SK-N-SH (cell line): ENCODE data around the gene GUCY2F. TPM values are rescaled to one million over a fixed set of nuclear protein-coding genes. Genes with fewer than 3 reads are reported as not detected.

ENCODE experiments used
- CTCF ChIA-PET: fragments of 300-600, 350-600 bp; formaldehyde crosslinking; extraction: SDS; loops from one replicate; lab custom pipeline; 2021; lab: Yijun Ruan, JAX
- POLR2A ChIA-PET: fragments of 350-600 bp; sonication (Branson Sonifier 250); formaldehyde crosslinking; extraction: SDS; loops from one replicate; lab custom pipeline; 2020; ENCODE audit warnings: antibody characterized with exemption, inconsistent platforms; lab: Yijun Ruan, JAX
- DNase-seq: peaks from one replicate; pipeline ENCODE4 v3.0.0; 2012
- H2AFZ ChIP-seq: fragments of 200-600 bp; sonication (generic); 2 replicates; pipeline ENCODE4 v1.8.1; 2016; ENCODE audit warnings: antibody characterized with exemption, mild to moderate bottlenecking, low read depth
- H3F3A ChIP-seq: fragments of 200-600 bp; sonication (generic); replicated peaks from 2 replicates; pipeline ENCODE3; 2016; ENCODE audit warnings: antibody characterized with exemption, mild to moderate bottlenecking; ENCODE audit not compliant: insufficient read depth
- H3K27ac ChIP-seq, 2 experiments: fragments of 200-500 bp in 1 of 2; fragments of 200-600 bp in 1 of 2; sonication (Bioruptor generic) in 1 of 2; sonication (generic), shearing (Covaris generic) in 1 of 2; 2 replicates each; pipeline versions ENCODE4 v1.5.1 to v1.6.1; 2014 to 2016; ENCODE audit warnings: low read depth in 2 of 2, inconsistent platforms in 1 of 2, low read length in 1 of 2, mild to moderate bottlenecking in 1 of 2, mixed read lengths in 1 of 2
- H3K27me3 ChIP-seq: fragments of 200-600 bp; sonication (generic), shearing (Covaris generic); 2 replicates; pipeline ENCODE4 v1.6.1; 2016; ENCODE audit warnings: mixed run types; ENCODE audit not compliant: insufficient read depth
- H3K36me3 ChIP-seq, 2 experiments: fragments of 200-500 bp in 1 of 2; fragments of 200-600 bp in 1 of 2; sonication (Bioruptor generic) in 1 of 2; sonication (generic) in 1 of 2; replicated peaks in 1 of 2; 2 replicates each; pipeline versions ENCODE3 to v1.5.1; 2014 to 2016; ENCODE audit warnings: low read length in 1 of 2, mild to moderate bottlenecking in 1 of 2; ENCODE audit not compliant: insufficient read depth in 2 of 2, control insufficient read depth in 1 of 2
- H3K4me1 ChIP-seq, 2 experiments: fragments of 200-500 bp in 1 of 2; fragments of 200-600 bp in 1 of 2; sonication (Bioruptor generic) in 1 of 2; sonication (generic), shearing (Covaris generic) in 1 of 2; 2 replicates each; pipeline versions ENCODE4 v1.5.1 to v1.6.1; 2014 to 2016; ENCODE audit warnings: low read depth in 1 of 2, low read length in 1 of 2, mixed run types in 1 of 2; ENCODE audit not compliant: insufficient read depth in 2 of 2, control insufficient read depth in 1 of 2
- H3K4me2 ChIP-seq: fragments of 200-600 bp; sonication (generic), shearing (Covaris generic); 2 replicates; pipeline ENCODE4 v1.6.1; 2017; ENCODE audit warnings: mixed run types
- H3K4me3 ChIP-seq, 2 experiments: fragments of 200-500 bp in 1 of 2; fragments of 200-600 bp in 1 of 2; sonication (Bioruptor generic) in 1 of 2; sonication (generic), shearing (Covaris generic) in 1 of 2; 2 replicates each; pipeline versions ENCODE4 v1.5.1 to v1.8.1; 2014 to 2016; ENCODE audit warnings: low read depth in 2 of 2, inconsistent platforms in 1 of 2, low read length in 1 of 2, mild to moderate bottlenecking in 1 of 2, mixed read lengths in 1 of 2, moderate library complexity in 1 of 2
- H3K79me2 ChIP-seq: fragments of 200-600 bp; sonication (generic); 2 replicates; pipeline ENCODE4 v1.8.1; 2017; ENCODE audit warnings: mild to moderate bottlenecking; ENCODE audit not compliant: insufficient read depth
- H3K9ac ChIP-seq: fragments of 200-600 bp; sonication (generic); 2 replicates; pipeline ENCODE4 v1.6.1; 2017; ENCODE audit warnings: mixed run types
- H3K9me2 ChIP-seq: fragments of 200-600 bp; sonication (generic); 2 replicates; pipeline ENCODE4 v1.6.1; 2017; ENCODE audit warnings: mixed run types
- H3K9me3 ChIP-seq: fragments of 200-600 bp; sonication (generic); 2 replicates; pipeline ENCODE4 v1.6.1; 2017; ENCODE audit warnings: mixed run types, mild to moderate bottlenecking, moderate library complexity
- H4K20me1 ChIP-seq: fragments of 200-600 bp; sonication (generic); 2 replicates; pipeline ENCODE4 v1.6.1; 2017; ENCODE audit warnings: mild to moderate bottlenecking, mixed run types; ENCODE audit not compliant: insufficient read depth
- CTCF ChIP-seq: fragments of 200-600 bp; sonication (generic); IDR thresholded peaks from 2 replicates; pipeline ENCODE4 v1.6.1; 2017; ENCODE audit warnings: antibody characterized with exemption, mild to moderate bottlenecking, moderate library complexity
- ELF1 ChIP-seq: IDR thresholded peaks from 2 replicates; pipeline ENCODE4 v1.4.0; 2012
- FOSL2 ChIP-seq: IDR thresholded peaks from 2 replicates; pipeline ENCODE4 v1.4.0; 2012; ENCODE audit warnings: low read depth, mild to moderate bottlenecking, moderate library complexity, borderline replicate concordance
- FOXJ3 ChIP-seq: sonication (generic); formaldehyde crosslinking; IDR thresholded peaks from 2 replicates; pipeline ENCODE4 v1.5.1; 2020; ENCODE audit warnings: mild to moderate bottlenecking, missing genetic modification reagents
- FOXM1 ChIP-seq: IDR thresholded peaks from 2 replicates; pipeline ENCODE4 v1.4.0; 2012; ENCODE audit warnings: low read depth, mild to moderate bottlenecking
- IRF3 ChIP-seq: fragments of 150-350 bp; IDR thresholded peaks from 2 replicates; pipeline ENCODE4 v1.6.1; 2016; ENCODE audit warnings: mild to moderate bottlenecking, low read depth, low read length
- MAX ChIP-seq: IDR thresholded peaks from 2 replicates; pipeline ENCODE4 v1.4.0; 2012; ENCODE audit warnings: low read depth
- NFIC ChIP-seq: IDR thresholded peaks from 2 replicates; pipeline ENCODE4 v1.4.0; 2012; ENCODE audit warnings: borderline replicate concordance
- PBX3 ChIP-seq: IDR thresholded peaks from 2 replicates; pipeline ENCODE4; 2012
- RCOR1 ChIP-seq: fragments of 150-350 bp; IDR thresholded peaks from 2 replicates; pipeline ENCODE4 v1.6.1; 2017; ENCODE audit warnings: antibody characterized with exemption, low read length
- RXRA ChIP-seq: IDR thresholded peaks from 2 replicates; pipeline ENCODE4 v1.4.0; 2012; ENCODE audit warnings: low read depth, mild to moderate bottlenecking, borderline replicate concordance
- SIN3A ChIP-seq: IDR thresholded peaks from 2 replicates; pipeline ENCODE4 v1.6.1; 2012; ENCODE audit warnings: low read depth, mild to moderate bottlenecking, low read length, moderate library complexity, borderline replicate concordance
- TEAD4 ChIP-seq: IDR thresholded peaks from 2 replicates; pipeline ENCODE4 v1.4.0; 2012; ENCODE audit warnings: mild to moderate bottlenecking, borderline replicate concordance; ENCODE audit not compliant: insufficient read depth
- USF1 ChIP-seq: IDR thresholded peaks from 2 replicates; pipeline ENCODE4 v1.4.0; 2012; ENCODE audit warnings: low read depth, borderline replicate concordance
- USF2 ChIP-seq: fragments of 150-350 bp; IDR thresholded peaks from 2 replicates; pipeline ENCODE4 v1.6.1; 2017; ENCODE audit warnings: antibody characterized with exemption, low read length, low read depth, borderline replicate concordance
- ZBTB33 ChIP-seq: IDR thresholded peaks from 2 replicates; pipeline ENCODE4 v1.4.0; 2012; ENCODE audit warnings: low read depth, borderline replicate concordance
- WGBS: methylation state at CpG from one replicate; pipeline ENCODE4 v1.1.6; 2017; ENCODE audit warnings: low lambda C conversion rate; 5-methylcytosine and 5-hydroxymethylcytosine counted together
- polyA plus RNA-seq, 3 experiments: library from polyadenylated mRNA; depleted of rRNA; stranded (reverse); fragments of >200 nt; gene quantifications; 2 replicates each; pipeline ENCODE4 v1.2.3, GENCODE V29; 2012

Gene GUCY2F
- polyA plus RNA-seq, 1 of the 3 experiments (the other 2 are of a cell fraction): not detected

- H3K27me3 ChIP-seq: peaks cover 23% of the 10 kb centered on the region
- no peaks in the 10 kb centered on the region for H3F3A ChIP-seq
- H3K4me1 ChIP-seq: no peaks in the 10 kb centered on the region
- no peak overlapping the region for H3K4me3 ChIP-seq
- H2AFZ ChIP-seq: no peak overlapping the region
- no peak overlapping the region for H3K27ac ChIP-seq
- POLR2A ChIA-PET: no interaction called here
- no peak for TF ChIP-seq TEAD4
- TF ChIP-seq FOXM1: no peak
- TF ChIP-seq SIN3A: no peak
- TF ChIP-seq ZBTB33: no peak
- TF ChIP-seq FOXJ3 (CRISPR knock-in tag): no peak
- no peak for TF ChIP-seq NFIC
- TF ChIP-seq RCOR1: no peak
- no peak for TF ChIP-seq USF1
- TF ChIP-seq MAX: no peak
- TF ChIP-seq RXRA: no peak
- no peak for TF ChIP-seq IRF3
- TF ChIP-seq FOSL2: no peak
- TF ChIP-seq ELF1: no peak
- no peak for TF ChIP-seq CTCF
- TF ChIP-seq USF2: no peak
- no peak for TF ChIP-seq PBX3
- TF ChIP-seq, all 33 proteins: peak for 0
- no peaks in the 10 kb centered on the region for H3K9me2 ChIP-seq
- DNase-seq: no peak
- H3K9ac ChIP-seq: no peak overlapping the region
- no peaks in the 10 kb centered on the region for H3K36me3 ChIP-seq
- CTCF ChIA-PET: interaction anchor here (1.2 kb wide), 1 partner anchor 26 kb away, joined by 4 read pairs; no protein-coding TSS in a partner anchor
- H4K20me1 ChIP-seq: no peaks in the 10 kb centered on the region
- no peaks in the 10 kb centered on the region for H3K79me2 ChIP-seq
- WGBS: 2% methylated on average over 1 of the region's 1 CpG
- no peak overlapping the region for H3K4me2 ChIP-seq
- H3K9me3 ChIP-seq: no peaks in the 10 kb centered on the region
Observed at GRCh38 chrX:109511113-109511512, 29.2 kb upstream of the GUCY2F start.
